ENCODE measurements around the gene LTBP2.

DNA sequence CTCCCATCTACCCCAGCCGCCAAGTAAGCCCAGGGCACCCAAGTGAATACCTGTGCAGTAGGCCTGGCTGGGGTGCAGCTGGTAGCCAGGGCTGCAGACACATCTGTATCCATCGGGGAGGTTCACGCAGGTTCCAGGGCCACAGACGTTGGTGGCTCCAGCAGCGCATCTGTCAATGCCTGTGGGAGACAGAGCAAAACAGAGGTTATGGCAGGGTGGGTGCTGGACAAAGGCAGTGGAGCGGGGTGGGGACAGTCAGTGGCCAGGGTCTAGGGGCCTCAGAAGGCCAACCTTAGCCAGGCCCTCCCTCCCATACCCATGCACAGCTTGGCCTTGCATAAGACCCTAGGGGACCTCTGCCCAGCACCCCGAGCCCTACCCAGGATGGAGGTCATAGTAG lies 89.3 kb downstream of the LTBP2 start:
- TF ChIP-seq ZIC2 (tag by site-specific recombination; IDR thresholded peaks at IDR 0.05) (no peak), ZNF658 (tag by site-specific recombination; IDR thresholded peaks at IDR 0.05) (no peak), MEIS1 (CRISPR knock-in tag; IDR thresholded peaks at IDR 0.05; ENCODE audit: borderline replicate concordance) (no peak), ZNF202 (tag by site-specific recombination; IDR thresholded peaks at IDR 0.05; ENCODE audit: borderline replicate concordance) (no peak), GLI2 (tag by site-specific recombination; IDR thresholded peaks at IDR 0.05; ENCODE audit: borderline replicate concordance, low read depth) (no peak), YY1 (tag by site-specific recombination; IDR thresholded peaks at IDR 0.05) (no peak), WT1 (tag by site-specific recombination; IDR thresholded peaks at IDR 0.05) (no peak), ZNF24 (tag by site-specific recombination; IDR thresholded peaks at IDR 0.05) (no peak)
- TF ChIP-seq, protein P1, sequence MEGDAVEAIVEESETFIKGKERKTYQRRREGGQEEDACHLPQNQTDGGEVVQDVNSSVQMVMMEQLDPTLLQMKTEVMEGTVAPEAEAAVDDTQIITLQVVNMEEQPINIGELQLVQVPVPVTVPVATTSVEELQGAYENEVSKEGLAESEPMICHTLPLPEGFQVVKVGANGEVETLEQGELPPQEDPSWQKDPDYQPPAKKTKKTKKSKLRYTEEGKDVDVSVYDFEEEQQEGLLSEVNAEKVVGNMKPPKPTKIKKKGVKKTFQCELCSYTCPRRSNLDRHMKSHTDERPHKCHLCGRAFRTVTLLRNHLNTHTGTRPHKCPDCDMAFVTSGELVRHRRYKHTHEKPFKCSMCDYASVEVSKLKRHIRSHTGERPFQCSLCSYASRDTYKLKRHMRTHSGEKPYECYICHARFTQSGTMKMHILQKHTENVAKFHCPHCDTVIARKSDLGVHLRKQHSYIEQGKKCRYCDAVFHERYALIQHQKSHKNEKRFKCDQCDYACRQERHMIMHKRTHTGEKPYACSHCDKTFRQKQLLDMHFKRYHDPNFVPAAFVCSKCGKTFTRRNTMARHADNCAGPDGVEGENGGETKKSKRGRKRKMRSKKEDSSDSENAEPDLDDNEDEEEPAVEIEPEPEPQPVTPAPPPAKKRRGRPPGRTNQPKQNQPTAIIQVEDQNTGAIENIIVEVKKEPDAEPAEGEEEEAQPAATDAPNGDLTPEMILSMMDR (tag by site-specific recombination; IDR thresholded peaks at IDR 0.05) = no peak
- TF ChIP-seq, protein P2, sequence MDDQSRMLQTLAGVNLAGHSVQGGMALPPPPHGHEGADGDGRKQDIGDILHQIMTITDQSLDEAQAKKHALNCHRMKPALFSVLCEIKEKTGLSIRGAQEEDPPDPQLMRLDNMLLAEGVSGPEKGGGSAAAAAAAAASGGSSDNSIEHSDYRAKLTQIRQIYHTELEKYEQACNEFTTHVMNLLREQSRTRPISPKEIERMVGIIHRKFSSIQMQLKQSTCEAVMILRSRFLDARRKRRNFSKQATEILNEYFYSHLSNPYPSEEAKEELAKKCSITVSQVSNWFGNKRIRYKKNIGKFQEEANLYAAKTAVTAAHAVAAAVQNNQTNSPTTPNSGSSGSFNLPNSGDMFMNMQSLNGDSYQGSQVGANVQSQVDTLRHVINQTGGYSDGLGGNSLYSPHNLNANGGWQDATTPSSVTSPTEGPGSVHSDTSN (CRISPR knock-in tag; IDR thresholded peaks at IDR 0.05) = no peak
- TF ChIP-seq, protein P3, sequence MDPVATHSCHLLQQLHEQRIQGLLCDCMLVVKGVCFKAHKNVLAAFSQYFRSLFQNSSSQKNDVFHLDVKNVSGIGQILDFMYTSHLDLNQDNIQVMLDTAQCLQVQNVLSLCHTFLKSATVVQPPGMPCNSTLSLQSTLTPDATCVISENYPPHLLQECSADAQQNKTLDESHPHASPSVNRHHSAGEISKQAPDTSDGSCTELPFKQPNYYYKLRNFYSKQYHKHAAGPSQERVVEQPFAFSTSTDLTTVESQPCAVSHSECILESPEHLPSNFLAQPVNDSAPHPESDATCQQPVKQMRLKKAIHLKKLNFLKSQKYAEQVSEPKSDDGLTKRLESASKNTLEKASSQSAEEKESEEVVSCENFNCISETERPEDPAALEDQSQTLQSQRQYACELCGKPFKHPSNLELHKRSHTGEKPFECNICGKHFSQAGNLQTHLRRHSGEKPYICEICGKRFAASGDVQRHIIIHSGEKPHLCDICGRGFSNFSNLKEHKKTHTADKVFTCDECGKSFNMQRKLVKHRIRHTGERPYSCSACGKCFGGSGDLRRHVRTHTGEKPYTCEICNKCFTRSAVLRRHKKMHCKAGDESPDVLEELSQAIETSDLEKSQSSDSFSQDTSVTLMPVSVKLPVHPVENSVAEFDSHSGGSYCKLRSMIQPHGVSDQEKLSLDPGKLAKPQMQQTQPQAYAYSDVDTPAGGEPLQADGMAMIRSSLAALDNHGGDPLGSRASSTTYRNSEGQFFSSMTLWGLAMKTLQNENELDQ (tag by site-specific recombination; IDR thresholded peaks at IDR 0.05; ENCODE audit: low read depth) = no peak
